Small intestine (tissue), 7 donors: ENCODE measurements around the gene VPS45. TPM values are rescaled to one million over a fixed set of nuclear protein-coding genes. Genes with fewer than 3 reads are reported as not detected.

Source experiments
- DNase-seq, 2 donors: peaks; one replicate each; pipeline versions ENCODE4 v3.0.0 to v3.0.0-alpha.2; 2013
- FAIRE-seq: peaks from 2 replicates; lab custom pipeline; 2012; peaks lifted over from hg19 to GRCh38; lab: Jason Lieb, UNC
- H3K27ac ChIP-seq, 3 donors: one replicate each; pipeline ENCODE4 v1.5.1; 2013; ENCODE audit warnings: low read length in 2 of 3, mild to moderate bottlenecking in 2 of 3, control low read depth in 1 of 3, inconsistent platforms in 1 of 3, low read depth in 1 of 3, moderate library complexity in 1 of 3
- H3K27me3 ChIP-seq, 3 donors: one replicate each; pipeline ENCODE4 v1.6.1; 2013; ENCODE audit warnings: low read length in 3 of 3, inconsistent platforms in 1 of 3; ENCODE audit not compliant: control insufficient read depth in 3 of 3, insufficient read depth in 3 of 3
- H3K36me3 ChIP-seq, 3 donors: one replicate each; pipeline ENCODE4 v1.6.1; 2013; ENCODE audit warnings: low read length in 3 of 3, inconsistent platforms in 1 of 3, low read depth in 1 of 3, mild to moderate bottlenecking in 1 of 3, moderate library complexity in 1 of 3; ENCODE audit not compliant: control insufficient read depth in 3 of 3, insufficient read depth in 2 of 3
- H3K4me1 ChIP-seq, 3 donors: one replicate each; pipeline ENCODE4 v1.6.1; 2013; ENCODE audit warnings: low read length in 2 of 3, inconsistent platforms in 1 of 3, low read depth in 1 of 3, mild to moderate bottlenecking in 1 of 3, moderate library complexity in 1 of 3; ENCODE audit not compliant: control insufficient read depth in 3 of 3, insufficient read depth in 2 of 3
- H3K4me3 ChIP-seq, 3 donors: one replicate each; pipeline ENCODE4 v1.5.1; 2013; ENCODE audit warnings: low read length in 3 of 3, control low read depth in 1 of 3, inconsistent platforms in 1 of 3, low read depth in 1 of 3, mild to moderate bottlenecking in 1 of 3, moderate library complexity in 1 of 3
- H3K9me3 ChIP-seq, 2 donors: one replicate each; pipeline ENCODE4 v1.6.1; 2013; ENCODE audit warnings: low read depth in 1 of 2, low read length in 1 of 2; ENCODE audit not compliant: control insufficient read depth in 2 of 2, insufficient read depth in 1 of 2
- WGBS, 3 donors: extraction: QIAGEN DNeasy Blood & Tissue Kit; methylation state at CpG; one replicate each; pipeline ENCODE4 v1.1.7; 2013; 5-methylcytosine and 5-hydroxymethylcytosine counted together
- polyA plus RNA-seq, 4 donors: library from polyadenylated mRNA; stranded (reverse) in 3 of 4; unstranded in 1 of 4; fragments of 200-250 nt in 3 of 4; fragments of 120-200 nt in 1 of 4; gene quantifications; one replicate each; pipeline versions ENCODE4 v1.2.1 to v1.2.3, GENCODE V29; 2013
- donor health status: healthy with polysubstance abuse.
- donor health status: control.
- donor health status: control.
- donor health status: Bipolar disorder and iron deficiency.
- donor health status: healthy.

The VPS45 gene
- polyA plus RNA-seq, 4 donors: 19.2 to 32.1 (median 22.7) TPM

GRCh38 chr1:150159550-150159949, 92.0 kb downstream of the VPS45 start:
- Histone ChIP-seq H3K4me1 (peaks cover 0 to 35% (median 2%) of the 10 kb centered on the region in 3 donors), H3K36me3 (peaks cover 4 to 33% (median 12%) of the 10 kb centered on the region in 3 donors)
- WGBS, 3 donors: 60 to 80% (median 76%) methylated on average over 8 of the region's 8 CpGs

GRCh38 chr1:150160964-150161621, 93.5 kb downstream of the VPS45 start:
- peaks cover 0 to 35% (median 2%) of the 10 kb centered on the region in 3 donors for H3K4me1 ChIP-seq
- H3K4me3 ChIP-seq: no peak overlapping the region
- DNase-seq (no peak), FAIRE-seq (no peak)
- no peaks in the 10 kb centered on the region for H3K27me3 ChIP-seq
- 64 to 87% (median 77%) methylated on average over 7 of the region's 7 CpGs for WGBS, 3 donors
- no peaks in the 10 kb centered on the region for H3K9me3 ChIP-seq
- H3K27ac ChIP-seq: peak overlapping the region; percentile 17 to 86 (median 72)
- H3K36me3 ChIP-seq: peaks cover 3 to 24% (median 5%) of the 10 kb centered on the region in 3 donors

More at GRCh38 chr1:150159550-150159949, 92.0 kb downstream of the VPS45 start:
- DNase-seq (no peak), FAIRE-seq (no peak)
- Histone ChIP-seq H3K27ac (peak overlapping the region; percentile 14 to 76 (median 36)), H3K27me3 (no peaks in the 10 kb centered on the region), H3K9me3 (no peaks in the 10 kb centered on the region), H3K4me3 (no peak overlapping the region)

GRCh38 chr1:150161747-150162581, 94.4 kb downstream of the VPS45 start:
- Histone ChIP-seq H3K27ac (peak overlapping the region; percentile 13 to 86 (median 72)), H3K4me1 (peaks cover 0 to 35% (median 2%) of the 10 kb centered on the region in 3 donors), H3K36me3 (peaks cover under 1 to 20% (median 5%) of the 10 kb centered on the region in 3 donors), H3K4me3 (no peak overlapping the region), H3K27me3 (no peaks in the 10 kb centered on the region), H3K9me3 (no peaks in the 10 kb centered on the region)
- WGBS, 3 donors: 65 to 84% (median 80%) methylated on average over 9 of the region's 9 CpGs
- FAIRE-seq (no peak), DNase-seq (no peak)

GRCh38 chr1:150162582-150162861, 94.9 kb downstream of the VPS45 start:
- H3K4me1 ChIP-seq: peaks cover 0 to 35% (median 2%) of the 10 kb centered on the region in 3 donors

GRCh38 chr1:150162862-150163706, 95.5 kb downstream of the VPS45 start:
- peak overlapping the region in 1 of 3 donors; percentile 41 for H3K4me3 ChIP-seq
- FAIRE-seq: no peak
- H3K9me3 ChIP-seq: no peaks in the 10 kb centered on the region
- WGBS, 3 donors: 17 to 45% (median 44%) methylated on average over 14 of the region's 14 CpGs
- H3K4me1 ChIP-seq: peaks cover 0 to 35% (median 2%) of the 10 kb centered on the region in 3 donors
- no peaks in the 10 kb centered on the region for H3K27me3 ChIP-seq
- peak; percentile 70 to 95 for DNase-seq
- H3K27ac ChIP-seq: peak overlapping the region; percentile 2 to 86 (median 72)
- peaks cover 0 to 15% (median under 1%) of the 10 kb centered on the region in 3 donors for H3K36me3 ChIP-seq

More at GRCh38 chr1:150162582-150162861, 94.9 kb downstream of the VPS45 start:
- DNase-seq (no peak), FAIRE-seq (no peak)
- peaks cover 0 to 15% (median 5%) of the 10 kb centered on the region in 3 donors for H3K36me3 ChIP-seq
- no peaks in the 10 kb centered on the region for H3K27me3 ChIP-seq
- peak overlapping the region in 2 of 3 donors; percentile 72 to 86 for H3K27ac ChIP-seq
- no peaks in the 10 kb centered on the region for H3K9me3 ChIP-seq
- 41 to 78% (median 78%) methylated on average over 4 of the region's 4 CpGs for WGBS, 3 donors
- peak overlapping the region in 1 of 3 donors; percentile 41 for H3K4me3 ChIP-seq

GRCh38 chr1:150164224-150164623, 96.6 kb downstream of the VPS45 start:
- H3K36me3 ChIP-seq: peaks cover 0 to 8% (median 0%) of the 10 kb centered on the region in 3 donors
- no peaks in the 10 kb centered on the region for H3K9me3 ChIP-seq
- FAIRE-seq (no peak), DNase-seq (no peak)
- H3K27ac ChIP-seq: peak overlapping the region in 1 of 3 donors; percentile 71
- no peaks in the 10 kb centered on the region for H3K27me3 ChIP-seq
- H3K4me1 ChIP-seq: peaks cover 0 to 40% (median 2%) of the 10 kb centered on the region in 3 donors
- no peak overlapping the region for H3K4me3 ChIP-seq
- 82 to 95% (median 90%) methylated on average over 5 of the region's 5 CpGs for WGBS, 3 donors

- Histone ChIP-seq H3K4me1 (peaks cover 0 to 38% (median 2%) of the 10 kb centered on the region in 3 donors), H3K9me3 (no peaks in the 10 kb centered on the region), H3K36me3 (peaks cover 0 to 2% (median 0%) of the 10 kb centered on the region in 3 donors), H3K27ac (peak overlapping the region in 1 of 3 donors; percentile 71), H3K4me3 (no peak overlapping the region), H3K27me3 (no peaks in the 10 kb centered on the region)
- FAIRE-seq (no peak), DNase-seq (no peak)
- WGBS, 3 donors: 74 to 89% (median 87%) methylated on average over 5 of the region's 5 CpGs
Measured at GRCh38 chr1:150164779-150165178, 97.2 kb downstream of the VPS45 start.
